K562 (cell line): Measurements from ENCODE around the gene STMN3. TPM values are rescaled to one million over a fixed set of nuclear protein-coding genes. Genes with fewer than 3 reads are reported as not detected.
A peak's percentile ranks its signal among the peaks of the same experiment; 100 is the strongest.

Experiments
- CREB1 ChIP-seq, 2 experiments: sonication (generic) in 1 of 2; formaldehyde crosslinking in 1 of 2; IDR thresholded peaks; 2 replicates each; pipeline versions ENCODE4 v1.6.1 to v1.8.0; 2012 to 2022; ENCODE audit warnings: inconsistent platforms in 1 of 2, mild to moderate bottlenecking in 1 of 2, missing genetic modification reagents in 1 of 2, moderate library complexity in 1 of 2
- ETV5 ChIP-seq: sonication (generic); formaldehyde crosslinking; IDR thresholded peaks from 2 replicates; pipeline ENCODE4 v1.4.0; 2020; ENCODE audit warnings: low read depth, mild to moderate bottlenecking, missing genetic modification reagents
- LARP7 ChIP-seq: fragments of 450-650 bp; IDR thresholded peaks from 2 replicates; pipeline ENCODE4 v1.6.1; 2016
- LCOR ChIP-seq: sonication (generic); formaldehyde crosslinking; IDR thresholded peaks from 2 replicates; pipeline ENCODE4 v1.8.0; 2022; ENCODE audit warnings: mild to moderate bottlenecking, missing genetic modification reagents
- MLLT1 ChIP-seq, 2 experiments: fragments of 450-650 bp; IDR thresholded peaks; 2 replicates each; pipeline ENCODE4 v1.6.1; 2016
- NCOR1 ChIP-seq: fragments of 450-650 bp; IDR thresholded peaks from 2 replicates; pipeline ENCODE4 v1.6.1; 2016; ENCODE audit warnings: mild to moderate bottlenecking, moderate library complexity
- POLR2AphosphoS5 ChIP-seq: IDR thresholded peaks from 2 replicates; pipeline ENCODE4 v1.6.1; 2011; ENCODE audit warnings: mild to moderate bottlenecking, low read depth, low read length, moderate library complexity; ENCODE audit not compliant: control insufficient read depth, insufficient read depth
- POLR2B ChIP-seq: fragments of 450-650 bp; IDR thresholded peaks from 2 replicates; pipeline ENCODE4 v1.6.1; 2018; ENCODE audit warnings: low read depth; ENCODE audit not compliant: partially characterized antibody
- POLR2H ChIP-seq: IDR thresholded peaks from 2 replicates; pipeline ENCODE4 v1.6.1; 2016; ENCODE audit warnings: missing genetic modification characterization, low read depth, mild to moderate bottlenecking, control low read depth, missing compliant biosample characterization, moderate library complexity
- PTRF ChIP-seq: fragments of 450-650 bp; IDR thresholded peaks from 2 replicates; pipeline ENCODE4 v1.6.1; 2016; ENCODE audit warnings: mild to moderate bottlenecking, missing genetic modification characterization, missing compliant biosample characterization
- RNF2 ChIP-seq: sonication (generic); IDR thresholded peaks from 2 replicates; pipeline ENCODE4 v1.6.1; 2016
- TEAD1 ChIP-seq, 2 experiments: fragments of 450-650 bp in 1 of 2; sonication (generic) in 1 of 2; formaldehyde crosslinking; IDR thresholded peaks; 2 replicates each; pipeline versions ENCODE4 v1.4.0 to v1.8.0; 2020 to 2022; ENCODE audit warnings: mild to moderate bottlenecking in 2 of 2, missing genetic modification reagents in 1 of 2
- TOE1 ChIP-seq, 2 experiments: fragments of 450-650 bp in 1 of 2; sonication (generic) in 1 of 2; formaldehyde crosslinking in 1 of 2; IDR thresholded peaks; 2 replicates each; pipeline versions ENCODE4 v1.7.1 to v1.8.0; 2016 to 2022; ENCODE audit warnings: borderline replicate concordance in 2 of 2, mild to moderate bottlenecking in 2 of 2, antibody characterized with exemption in 1 of 2, inconsistent platforms in 1 of 2, low read depth in 1 of 2, missing genetic modification reagents in 1 of 2, moderate library complexity in 1 of 2
- VEZF1 ChIP-seq: fragments of 200-800 bp; sonication (Bioruptor generic); IDR thresholded peaks from 2 replicates; pipeline ENCODE4 v1.6.1; 2017; ENCODE audit warnings: missing genetic modification characterization, missing compliant biosample characterization
- YY1 ChIP-seq, 3 experiments: IDR thresholded peaks; 2 replicates each; pipeline ENCODE4 v1.6.1; 2011; ENCODE audit warnings: low read length in 2 of 3, mild to moderate bottlenecking in 2 of 3, moderate library complexity in 2 of 3, borderline replicate concordance in 1 of 3, control low read depth in 1 of 3, low read depth in 1 of 3; ENCODE audit not compliant: insufficient read depth in 3 of 3, insufficient replicate concordance in 2 of 3, control insufficient read depth in 1 of 3, insufficient read length in 1 of 3; ENCODE audit errors: extremely low read depth in 1 of 3
- ZBTB11 ChIP-seq, 3 experiments: fragments of 200-800 bp in 1 of 3; fragments of 250-450 bp in 1 of 3; fragments of 450-650 bp in 1 of 3; sonication (Bioruptor Pico) in 1 of 3; sonication (Bioruptor generic) in 1 of 3; formaldehyde crosslinking in 1 of 3; IDR thresholded peaks; 2 replicates each; pipeline versions ENCODE4 v1.6.1 to v1.8.0; 2016 to 2022; ENCODE audit warnings: mild to moderate bottlenecking in 2 of 3, missing genetic modification characterization in 2 of 3, missing compliant biosample characterization in 1 of 3, moderate library complexity in 1 of 3
- ZNF224 ChIP-seq: sonication (generic); formaldehyde crosslinking; IDR thresholded peaks from 2 replicates; pipeline ENCODE4 v1.8.0; 2022; ENCODE audit warnings: mild to moderate bottlenecking, missing genetic modification reagents
- ZNF511 ChIP-seq: sonication (generic); formaldehyde crosslinking; IDR thresholded peaks from 2 replicates; pipeline ENCODE4 v1.8.0; 2022; ENCODE audit warnings: mild to moderate bottlenecking, missing genetic modification reagents
- polyA plus RNA-seq, 8 experiments: library from polyadenylated mRNA; depleted of rRNA in 4 of 8; stranded (reverse) in 5 of 8; unstranded in 3 of 8; fragments of >200 nt; fragmentation: Nextera tagmentation in 2 of 8; fragmentation: Illumina TruSeq in 1 of 8; extraction: Ambion mirVana in 2 of 8; extraction: Trizol in 1 of 8; gene quantifications; 2 replicates each; pipeline versions ENCODE4 v1.2.1 to v1.2.3, GENCODE V29; 2011 to 2014; ENCODE audit warnings: inconsistent platforms in 1 of 8, missing spikeins in 1 of 8
- total RNA-seq, 7 experiments: library from RNA; depleted of rRNA in 6 of 7; stranded (reverse); fragments of >200 nt in 6 of 7; fragmentation: Illumina TruSeq in 2 of 7; extraction: Trizol in 2 of 7; gene quantifications; 2 replicates each; pipeline versions ENCODE4 v1.2.1 to v1.2.3, GENCODE V29; 2011 to 2021; ENCODE audit warnings: low replicate concordance in 1 of 7

Gene STMN3
- total and polyA plus RNA-seq, 9 of the 15 experiments (the other 6 are each of a cell fraction or from before 2014, with no cell fraction given), result 0.70 to 65.6 (median 29.4) TPM

- TF ChIP-seq POLR2H (tag) (peak; percentile 73), CREB1 (IDR thresholded peaks at IDR 0.05) (0 out of 2 replicates have a peak, but pooled peaks have one; percentile 13), CREB1 (CRISPR knock-in tag; IDR thresholded peaks at IDR 0.05) (no peak), PTRF (tag) (no peak), MLLT1 (IDR thresholded peaks at IDR 0.05) (0 out of 4 replicates have a peak, but pooled peaks of 1 of the 2 experiments have one; percentile 19), VEZF1 (CRISPR knock-in tag) (peak; percentile 60), RNF2 (peak; percentile 63; the same call in 1 of the 2 replicates), YY1 (IDR thresholded peaks at IDR 0.05; ENCODE audit: borderline replicate concordance in 1 of 3, control insufficient read depth in 1 of 3, extremely low read depth in 1 of 3, insufficient read depth in 3 of 3, insufficient read length in 1 of 3, insufficient replicate concordance in 2 of 3, low read depth in 1 of 3, low read length in 2 of 3) (peak in 2 of 3 experiments; percentile 60 to 78), LCOR (CRISPR knock-in tag) (peak; percentile 83), ETV5 (CRISPR knock-in tag) (peak; percentile 57; the same call in 1 of the 2 replicates), ZNF224 (CRISPR knock-in tag) (no peak), NCOR1 (no peak; the same call in 1 of the 2 replicates), LARP7 (no peak), TOE1 (IDR thresholded peaks at IDR 0.05; ENCODE audit: borderline replicate concordance) (peak; percentile 74), TOE1 (CRISPR knock-in tag; IDR thresholded peaks at IDR 0.05; ENCODE audit: borderline replicate concordance, low read depth) (no peak), ZBTB11 (CRISPR knock-in tag; IDR thresholded peaks at IDR 0.05) (peak; percentile 93 to 99 (median 98)), POLR2B (peak; percentile 63), TEAD1 (CRISPR knock-in tag; IDR thresholded peaks at IDR 0.05) (peak; percentile 36 to 78; a peak in 2 of 4 replicates), POLR2AphosphoS5 (peak; percentile 70), ZNF511 (CRISPR knock-in tag) (peak; percentile 44; the same call in 1 of the 2 replicates)
These were observed 24.8 kb downstream of the STMN3 start (continued) for GRCh38 chr20:63628246-63628975.
